GM18498 (cell line): ENCODE data around the gene PPP1R7.

Experiments used
- ATAC-seq: cut with Tn5 transposase; IDR thresholded peaks from one replicate; pipeline ENCODE4 v1.9.1; 2021; ENCODE audit warnings: mild to moderate bottlenecking, moderate library complexity; ENCODE audit not compliant: unreplicated experiment

The PPP1R7 gene

DNA sequence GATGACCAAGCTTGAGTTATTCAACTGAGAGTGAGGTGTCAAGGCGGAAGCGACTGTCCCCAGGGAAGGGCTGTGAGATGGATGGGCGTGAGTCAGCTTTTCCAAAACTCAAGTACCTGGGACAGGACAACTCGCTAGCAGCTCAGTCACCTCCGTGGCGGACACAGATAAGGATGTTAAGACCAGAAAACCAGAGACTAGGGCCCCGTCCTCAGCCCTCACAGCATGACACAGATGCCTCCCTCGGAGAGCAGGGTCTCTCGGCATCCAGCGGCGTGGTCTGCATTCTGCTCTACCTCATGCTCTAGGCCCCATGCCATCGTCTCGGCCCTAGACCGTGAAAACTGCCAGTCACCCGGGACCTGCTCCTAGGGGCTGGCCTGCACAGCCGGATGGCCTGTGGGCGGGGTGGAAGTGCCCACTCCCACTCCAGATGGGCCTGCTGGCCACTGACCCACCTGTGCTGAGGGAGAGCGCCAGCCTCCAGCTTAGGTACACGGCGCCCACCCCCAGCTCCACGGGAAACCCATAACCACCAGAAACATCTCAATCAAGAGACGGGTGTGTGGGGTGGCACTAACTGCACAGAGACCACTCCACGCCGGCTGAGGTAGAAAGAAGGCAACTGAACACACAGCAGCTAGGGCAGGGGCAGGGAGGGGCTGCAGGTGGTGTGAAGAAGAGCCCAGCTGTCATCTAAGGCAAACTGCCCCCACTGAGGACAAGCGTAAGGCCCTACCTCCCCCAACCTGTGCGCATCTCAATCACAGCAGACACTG, 78.0 kb downstream of the PPP1R7 start:
- no peak for ATAC-seq

DNA sequence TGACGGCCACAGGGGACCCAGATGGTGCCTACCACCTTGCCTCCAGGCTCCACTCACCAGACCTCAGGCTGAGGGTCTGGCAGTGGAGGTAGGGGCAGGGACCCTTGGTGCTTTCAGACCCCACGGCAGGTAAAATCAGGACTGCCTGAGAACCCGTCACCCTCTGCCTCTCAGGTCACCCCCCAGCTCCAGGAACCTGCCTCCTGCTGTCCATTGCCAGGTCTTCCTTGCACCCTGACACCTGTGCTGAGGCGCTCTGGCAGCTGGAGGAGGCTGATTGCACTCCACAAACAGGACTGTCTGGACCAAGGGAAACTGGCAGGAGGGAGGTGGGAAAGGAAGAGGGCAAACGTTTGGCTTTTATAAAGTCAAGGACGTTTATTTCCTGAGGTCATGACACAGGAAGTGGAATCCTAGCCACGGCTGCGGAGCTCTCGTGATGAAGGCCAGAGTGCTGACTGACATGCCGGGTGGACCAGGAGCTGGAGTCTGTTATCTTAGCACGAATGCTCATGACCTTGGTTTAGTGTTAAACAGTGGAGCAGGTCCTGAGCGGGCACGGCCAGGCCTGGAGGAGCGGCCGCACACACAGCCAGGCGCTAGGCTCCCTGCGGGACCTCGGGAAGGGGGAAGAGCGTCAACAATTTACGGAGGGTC, 78.7 kb downstream of the PPP1R7 start:
- ATAC-seq: no peak

DNA sequence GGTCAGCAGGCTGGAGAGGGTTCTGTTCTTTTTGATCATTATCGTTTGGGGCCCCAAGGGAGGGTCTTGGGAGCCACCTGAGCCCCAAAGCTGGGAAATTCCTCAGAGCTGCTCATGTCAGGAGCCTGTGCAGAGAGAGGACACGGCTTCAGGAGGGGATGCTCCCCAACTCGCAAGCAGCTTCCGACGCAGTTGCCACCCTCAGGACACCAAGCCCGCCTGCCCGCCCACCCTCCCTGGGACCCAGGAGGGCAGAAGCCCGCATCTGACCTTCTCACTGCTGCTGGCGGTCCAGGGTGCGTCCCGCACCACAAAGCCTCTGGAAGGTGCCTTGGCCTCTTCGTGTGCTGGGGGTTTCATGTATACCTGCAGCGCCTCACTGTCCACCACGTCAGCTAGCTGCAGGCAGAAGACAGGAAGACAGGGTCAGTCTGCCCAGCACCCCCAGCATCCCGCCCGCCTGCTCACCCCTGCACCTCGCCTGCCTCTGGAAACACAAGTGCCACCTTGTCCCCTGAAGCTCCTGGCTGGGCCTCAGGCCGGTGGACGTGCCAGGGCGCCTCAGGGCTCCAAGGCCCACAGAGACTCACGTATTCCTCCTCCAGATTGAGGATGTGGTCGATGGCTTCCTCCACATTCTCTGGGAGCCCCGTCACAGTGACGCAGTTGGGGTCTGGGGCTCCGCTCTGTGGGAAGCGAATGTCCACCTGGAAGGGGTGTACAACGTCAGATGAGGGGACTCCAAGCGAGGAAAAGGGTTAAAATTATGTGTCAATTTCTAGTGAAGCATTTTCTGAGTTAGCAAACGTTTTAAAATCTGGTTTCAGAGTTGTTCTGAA, 79.5 kb downstream of the PPP1R7 start:
- no peak for ATAC-seq

DNA sequence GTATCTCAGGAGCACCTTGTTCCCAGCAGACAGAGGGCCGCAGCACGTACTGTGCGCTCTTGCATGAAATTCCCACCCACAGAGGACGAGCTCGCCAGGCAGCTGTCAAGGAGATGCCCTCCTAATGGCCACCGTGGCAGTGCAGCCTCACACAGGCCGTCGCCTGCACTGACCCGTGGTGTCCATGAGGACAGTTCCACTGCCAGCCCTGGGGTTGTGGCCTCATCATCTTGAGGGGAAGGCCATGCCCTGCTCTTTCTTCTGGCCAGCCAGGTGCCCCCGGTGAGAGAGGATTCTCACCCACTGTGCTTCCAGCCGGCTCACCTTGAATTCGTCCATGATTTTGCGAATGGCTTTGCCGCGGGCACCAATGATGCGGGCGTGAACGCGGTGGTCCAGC, 80.2 kb downstream of the PPP1R7 start:
- ATAC-seq: no peak

DNA sequence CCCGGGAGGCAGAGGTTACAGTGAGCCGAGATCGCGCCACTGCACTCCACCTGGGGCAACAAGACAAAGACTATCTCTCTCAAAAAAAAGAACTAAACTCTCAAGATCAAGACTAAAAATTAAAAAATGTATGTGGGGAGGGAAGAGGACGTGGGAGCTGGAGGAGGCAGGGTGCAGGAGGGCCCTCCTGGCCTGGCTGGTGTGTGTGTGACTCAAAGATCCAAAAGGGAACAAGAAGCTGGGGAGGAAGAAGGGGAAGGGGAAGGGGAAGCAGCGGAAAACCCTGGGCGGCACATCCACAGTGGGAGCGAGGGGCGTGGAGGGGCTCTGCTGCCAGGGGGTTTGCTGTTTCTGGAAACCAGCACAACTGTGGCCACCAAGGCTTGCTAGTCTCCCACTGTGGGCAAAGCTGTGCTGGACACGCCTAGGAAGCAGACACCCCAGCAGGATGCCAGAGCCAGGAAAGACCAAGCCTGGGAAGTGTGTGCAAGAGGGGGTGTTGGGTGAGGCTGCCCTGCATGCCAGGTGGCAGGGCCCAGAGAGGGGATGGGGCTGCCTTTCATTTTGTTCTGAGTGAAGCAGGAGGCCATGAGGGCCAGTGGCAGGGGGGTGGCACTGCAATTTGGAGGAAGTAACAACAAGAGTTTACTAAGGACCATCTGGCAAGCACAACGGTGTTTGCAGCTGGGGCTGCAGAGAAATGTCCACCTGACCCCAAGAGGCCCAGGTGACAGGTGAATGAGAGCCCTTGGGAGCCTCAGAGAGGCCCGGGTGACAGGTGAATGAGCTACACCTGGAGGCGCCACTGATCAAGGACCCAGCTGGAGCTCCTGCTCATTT, 82.7 kb downstream of the PPP1R7 start:
- no peak for ATAC-seq
